ENCODE results near the gene ZNF460. TPM values are rescaled to one million over a fixed set of nuclear protein-coding genes. Genes with fewer than 3 reads are reported as not detected.

The ZNF460 gene
- polyA plus RNA-seq, 1 experiment = 11.2 TPM

- no peaks in the 10 kb centered on the region for H3K27me3 ChIP-seq (ENCODE audit: control insufficient read depth, insufficient read depth, low read length)
- POLR2A ChIA-PET = no interaction called here
- peak; percentile 36 for TF ChIP-seq CTCF (IDR thresholded peaks at IDR 0.05; ENCODE audit: low read depth, low read length)
- CTCF ChIA-PET = no interaction called here
- H3K4me3 ChIP-seq (ENCODE audit: low read depth, low read length) = peak overlapping the region; percentile 96
- H3K9me3 ChIP-seq (ENCODE audit: control insufficient read depth, insufficient read depth, low read length) = no peaks in the 10 kb centered on the region; the same call in 1 of the 2 replicates
- H3K27ac ChIP-seq (ENCODE audit: low read depth, low read length) = peak overlapping the region; percentile 100
- DNase-seq (ENCODE audit: low read depth, low spot score) = peak; percentile 93
These were observed 694 bp upstream of the ZNF460 start for GRCh38 chr19:57279418-57280164.

- Histone ChIP-seq H3K4me3 (ENCODE audit: low read depth, low read length) (peak overlapping the region; percentile 96), H3K9me3 (ENCODE audit: control insufficient read depth, insufficient read depth, low read length) (no peaks in the 10 kb centered on the region; the same call in 1 of the 2 replicates), H3K27ac (ENCODE audit: low read depth, low read length) (peak overlapping the region; percentile 100), H3K27me3 (ENCODE audit: control insufficient read depth, insufficient read depth, low read length) (no peaks in the 10 kb centered on the region)
- no peak for TF ChIP-seq CTCF (IDR thresholded peaks at IDR 0.05; ENCODE audit: low read depth, low read length)
- no peak for DNase-seq (ENCODE audit: low read depth, low spot score)
- CTCF ChIA-PET = no interaction called here
- POLR2A ChIA-PET = interaction anchor here (0.7 kb wide), 1 partner anchor 21 kb away, joined by 7 read pairs; no protein-coding TSS in a partner anchor
These were observed 696 bp downstream of the ZNF460 start for GRCh38 chr19:57280962-57281400.

- no peak for TF ChIP-seq CTCF (IDR thresholded peaks at IDR 0.05; ENCODE audit: low read depth, low read length)
- CTCF ChIA-PET = no interaction called here
- Histone ChIP-seq H3K27me3 (ENCODE audit: control insufficient read depth, insufficient read depth, low read length) (no peaks in the 10 kb centered on the region), H3K27ac (ENCODE audit: low read depth, low read length) (no peak overlapping the region), H3K4me3 (ENCODE audit: low read depth, low read length) (peak overlapping the region; percentile 8), H3K9me3 (ENCODE audit: control insufficient read depth, insufficient read depth, low read length) (no peaks in the 10 kb centered on the region; the same call in 1 of the 2 replicates)
- DNase-seq (ENCODE audit: low read depth, low spot score) = no peak
- POLR2A ChIA-PET = no interaction called here
These were observed 1.8 kb downstream of the ZNF460 start for GRCh38 chr19:57282011-57282643.

- no peak overlapping the region for H3K4me3 ChIP-seq (ENCODE audit: low read depth, low read length)
- no peak for TF ChIP-seq CTCF (IDR thresholded peaks at IDR 0.05; ENCODE audit: low read depth, low read length)
- no peak overlapping the region for H3K27ac ChIP-seq (ENCODE audit: low read depth, low read length)
- DNase-seq (ENCODE audit: low read depth, low spot score) = no peak
- H3K27me3 ChIP-seq (ENCODE audit: control insufficient read depth, insufficient read depth, low read length) = no peaks in the 10 kb centered on the region
- ChIA-PET CTCF (no interaction called here), POLR2A (no interaction called here)
- H3K9me3 ChIP-seq (ENCODE audit: control insufficient read depth, insufficient read depth, low read length) = peaks cover 27% of the 10 kb centered on the region
These were observed 8.1 kb downstream of the ZNF460 start for GRCh38 chr19:57288373-57288772.

- ChIA-PET POLR2A (no interaction called here), CTCF (no interaction called here)
- Histone ChIP-seq H3K9me3 (ENCODE audit: control insufficient read depth, insufficient read depth, low read length) (peaks cover 27% of the 10 kb centered on the region), H3K27ac (ENCODE audit: low read depth, low read length) (no peak overlapping the region), H3K27me3 (ENCODE audit: control insufficient read depth, insufficient read depth, low read length) (no peaks in the 10 kb centered on the region), H3K4me3 (ENCODE audit: low read depth, low read length) (no peak overlapping the region)
- DNase-seq (ENCODE audit: low read depth, low spot score) = no peak
- TF ChIP-seq CTCF (IDR thresholded peaks at IDR 0.05; ENCODE audit: low read depth, low read length) = no peak
These were observed 10.7 kb downstream of the ZNF460 start for GRCh38 chr19:57290970-57291369.

Data from AG04450 (cell line).